ENCODE results near the gene MACROD1.
A peak's percentile ranks its signal among the peaks of the same experiment; 100 is the strongest.

The MACROD1 gene

DNA sequence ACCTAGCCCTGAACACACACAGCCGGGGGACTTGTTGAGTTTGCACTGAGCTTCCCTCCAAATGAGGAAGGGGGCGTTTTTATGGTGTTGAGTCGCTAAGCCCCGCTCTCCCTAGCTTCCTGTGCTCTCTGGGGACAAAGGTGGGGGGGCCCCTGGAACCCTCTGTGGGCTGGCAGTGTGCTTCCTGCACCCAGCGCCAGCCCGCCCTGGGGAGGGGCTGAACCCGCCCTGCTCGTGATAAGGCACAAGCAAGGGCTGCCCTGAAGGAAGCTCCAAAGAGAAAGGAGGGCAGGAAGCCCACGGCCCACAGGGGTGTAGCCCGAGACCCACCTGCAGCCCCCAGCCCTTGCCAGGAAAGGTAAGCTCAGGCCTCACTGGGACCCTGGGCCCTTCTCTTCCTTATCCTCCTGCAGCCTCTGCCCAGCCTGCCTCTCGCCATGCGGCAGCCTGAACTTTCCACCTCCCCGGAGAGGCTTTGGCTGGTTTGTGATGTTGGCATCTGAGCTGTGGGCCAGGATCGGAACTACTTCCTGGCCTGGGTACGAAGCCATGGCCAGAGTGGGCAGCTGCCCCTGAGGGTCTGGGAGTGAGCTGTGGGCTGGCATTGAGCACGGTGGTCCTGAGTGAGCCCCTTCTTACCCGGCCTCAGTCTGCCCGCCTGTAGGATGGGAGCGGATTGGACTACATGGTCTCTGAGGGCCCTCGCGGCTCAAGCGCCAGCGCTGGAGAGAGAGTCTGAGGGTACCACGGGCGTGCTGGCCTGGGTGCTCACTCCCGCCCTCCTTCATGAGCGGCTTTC lies 40.7 kb upstream of the MACROD1 start, which contains the start of gene FERMT3:
TSS of gene FERMT3 (plus strand) at position 265 of the 799 bp plus-strand sequence. CDS start 644 bp downstream, outside the sequence.
- Histone ChIP-seq H3K4me1 (ENCODE audit: control insufficient read depth in 5 of 5, insufficient read depth in 5 of 5, low read length in 5 of 5) (peaks cover 0 to 47% (median 32%) of the 10 kb centered on the region in 5 donors), H3K27ac (ENCODE audit: low read depth, low read length) (peak within 1 kb of the TSS; percentile 75), H3K27me3 (ENCODE audit: control insufficient read depth in 5 of 5, insufficient read depth in 4 of 5, low read length in 5 of 5) (no peaks in the 10 kb centered on the region), H3K9ac (ENCODE audit: low read length in 5 of 5) (peak within 1 kb of the TSS in 4 of 5 donors; percentile 72 to 85 (median 79)), H3K9me3 (ENCODE audit: control insufficient read depth in 5 of 5, low read length in 5 of 5) (no peaks in the 10 kb centered on the region), H3K36me3 (ENCODE audit: control insufficient read depth in 5 of 5, insufficient read depth in 5 of 5, low read length in 5 of 5) (peaks cover 2 to 47% (median 31%) of the 10 kb centered on the region in 5 donors), H3K4me3 (ENCODE audit: low read depth in 1 of 5, low read length in 5 of 5) (peak within 1 kb of the TSS; percentile 59 to 67 (median 63))

DNA sequence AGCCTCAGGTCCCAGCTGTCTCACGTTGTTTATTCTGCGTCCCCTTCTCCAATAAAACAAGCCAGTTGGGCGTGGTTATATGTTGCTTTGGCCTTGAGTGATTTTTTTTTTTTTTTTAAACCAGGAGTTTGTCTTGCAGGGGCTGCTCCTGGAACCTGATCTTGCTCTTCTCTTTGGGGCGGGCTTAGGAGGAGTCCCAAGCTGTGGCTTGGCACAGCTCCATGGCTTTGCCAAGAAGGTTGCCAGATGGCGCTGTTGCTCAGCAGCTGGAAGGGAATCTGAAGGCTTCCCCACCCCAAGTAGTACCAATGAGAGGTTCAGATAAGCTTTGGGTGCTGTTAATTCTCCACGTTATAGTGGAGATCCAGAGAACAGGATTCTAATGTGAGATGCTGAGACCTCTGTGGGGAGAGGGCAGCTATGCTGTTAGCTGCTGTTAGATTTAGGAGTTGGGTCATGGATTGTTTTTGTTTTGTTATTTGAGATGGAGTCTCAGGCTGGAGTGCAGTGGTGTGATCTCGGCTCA lies 38.6 kb upstream of the MACROD1 start:
- Histone ChIP-seq H3K4me3 (ENCODE audit: low read depth in 1 of 5, low read length in 5 of 5) (no peak overlapping the region), H3K9me3 (ENCODE audit: control insufficient read depth in 5 of 5, low read length in 5 of 5) (no peaks in the 10 kb centered on the region), H3K4me1 (ENCODE audit: control insufficient read depth in 5 of 5, insufficient read depth in 5 of 5, low read length in 5 of 5) (peaks cover 0 to 47% (median 32%) of the 10 kb centered on the region in 5 donors), H3K27ac (ENCODE audit: low read depth, low read length) (no peak overlapping the region), H3K27me3 (ENCODE audit: control insufficient read depth in 5 of 5, insufficient read depth in 4 of 5, low read length in 5 of 5) (no peaks in the 10 kb centered on the region), H3K9ac (ENCODE audit: low read length in 5 of 5) (no peak overlapping the region), H3K36me3 (ENCODE audit: control insufficient read depth in 5 of 5, insufficient read depth in 5 of 5, low read length in 5 of 5) (peaks cover 3 to 55% (median 45%) of the 10 kb centered on the region in 5 donors)

DNA sequence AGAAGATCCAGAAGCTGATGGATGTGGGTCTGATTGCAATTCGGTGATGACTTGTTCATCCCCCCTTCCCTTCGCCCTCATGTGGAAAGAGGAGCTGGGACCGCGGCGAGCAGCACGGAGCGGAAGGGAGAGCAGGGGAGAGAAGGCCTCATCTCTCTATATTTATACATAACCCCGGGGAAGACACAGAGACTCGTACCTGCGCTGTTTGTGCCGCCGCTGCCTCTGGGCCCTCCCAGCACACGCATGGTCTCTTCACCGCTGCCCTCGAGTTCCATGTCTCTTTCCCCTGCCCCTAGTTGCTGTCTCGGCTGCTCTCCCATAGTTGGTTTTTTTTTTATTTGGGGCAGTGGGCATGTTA lies 38.1 kb upstream of the MACROD1 start:
- H3K9me3 ChIP-seq (ENCODE audit: control insufficient read depth in 5 of 5, low read length in 5 of 5): no peaks in the 10 kb centered on the region

DNA sequence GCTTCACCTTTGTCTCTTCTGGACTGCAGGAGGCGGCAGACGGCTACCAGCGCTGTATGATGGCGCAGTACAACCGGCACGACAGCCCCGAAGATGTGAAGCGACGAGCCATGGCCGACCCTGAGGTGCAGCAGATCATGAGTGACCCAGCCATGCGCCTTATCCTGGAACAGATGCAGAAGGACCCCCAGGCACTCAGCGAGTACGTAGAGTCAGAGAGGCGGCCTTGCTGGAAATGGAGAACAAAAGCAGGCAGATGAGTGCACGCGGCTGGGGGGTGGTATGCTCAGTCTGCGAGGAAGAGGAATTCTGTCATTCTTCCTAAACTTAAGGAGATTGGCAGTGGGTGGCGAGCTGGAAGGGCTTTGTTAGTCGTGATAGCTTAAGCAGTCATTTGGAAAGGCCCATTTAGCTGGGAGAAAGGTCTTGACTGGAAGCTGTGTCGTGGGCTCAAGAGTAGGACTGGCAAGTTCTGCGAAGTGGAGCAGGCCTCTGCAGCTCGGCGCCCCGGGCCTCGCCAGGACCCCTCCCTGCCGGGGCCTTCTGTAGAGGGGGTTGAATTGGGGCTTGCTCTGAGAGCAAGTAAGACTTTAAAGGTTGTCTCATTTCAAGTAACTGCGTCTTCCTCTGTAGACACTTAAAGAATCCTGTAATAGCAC lies 37.6 kb upstream of the MACROD1 start:
- Histone ChIP-seq H3K36me3 (ENCODE audit: control insufficient read depth in 5 of 5, insufficient read depth in 5 of 5, low read length in 5 of 5) (peaks cover 3 to 60% (median 48%) of the 10 kb centered on the region in 5 donors), H3K9ac (ENCODE audit: low read length in 5 of 5) (no peak overlapping the region)

More for the DNA sequence above, 38.1 kb upstream of the MACROD1 start:
- Histone ChIP-seq H3K4me3 (ENCODE audit: low read depth in 1 of 5, low read length in 5 of 5) (no peak overlapping the region), H3K36me3 (ENCODE audit: control insufficient read depth in 5 of 5, insufficient read depth in 5 of 5, low read length in 5 of 5) (peaks cover 3 to 56% (median 46%) of the 10 kb centered on the region in 5 donors), H3K27me3 (ENCODE audit: control insufficient read depth in 5 of 5, insufficient read depth in 4 of 5, low read length in 5 of 5) (no peaks in the 10 kb centered on the region), H3K9ac (ENCODE audit: low read length in 5 of 5) (no peak overlapping the region), H3K4me1 (ENCODE audit: control insufficient read depth in 5 of 5, insufficient read depth in 5 of 5, low read length in 5 of 5) (peaks cover 0 to 44% (median 32%) of the 10 kb centered on the region in 5 donors), H3K27ac (ENCODE audit: low read depth, low read length) (no peak overlapping the region)

DNA sequence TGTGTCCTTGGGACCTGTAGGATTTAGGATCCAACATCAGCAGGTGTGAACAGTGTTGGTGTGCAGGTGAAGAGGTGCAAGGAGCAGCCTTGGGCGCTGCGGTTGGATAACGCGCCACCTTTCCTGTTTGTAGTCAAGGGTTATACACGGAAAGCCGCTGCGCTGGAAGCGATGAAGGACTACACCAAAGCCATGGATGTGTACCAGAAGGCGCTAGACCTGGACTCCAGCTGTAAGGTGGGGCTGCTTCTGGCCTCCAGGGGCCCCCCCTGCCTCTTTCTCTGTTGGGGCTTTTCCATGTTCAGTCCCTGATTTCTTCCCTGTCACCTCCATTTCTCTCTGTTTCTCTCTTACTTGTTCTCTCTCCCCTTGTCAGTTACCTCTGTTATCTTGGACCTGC lies 37.1 kb upstream of the MACROD1 start:
- no peak overlapping the region for H3K9ac ChIP-seq (ENCODE audit: low read length in 5 of 5)
- H3K4me3 ChIP-seq (ENCODE audit: low read depth in 1 of 5, low read length in 5 of 5): no peak overlapping the region
- no peaks in the 10 kb centered on the region for H3K9me3 ChIP-seq (ENCODE audit: control insufficient read depth in 5 of 5, low read length in 5 of 5)
- H3K36me3 ChIP-seq (ENCODE audit: control insufficient read depth in 5 of 5, insufficient read depth in 5 of 5, low read length in 5 of 5): peaks cover 4 to 65% (median 53%) of the 10 kb centered on the region in 5 donors
- H3K27ac ChIP-seq (ENCODE audit: low read depth, low read length): no peak overlapping the region
- H3K4me1 ChIP-seq (ENCODE audit: control insufficient read depth in 5 of 5, insufficient read depth in 5 of 5, low read length in 5 of 5): peaks cover 0 to 33% (median 26%) of the 10 kb centered on the region in 5 donors
- H3K27me3 ChIP-seq (ENCODE audit: control insufficient read depth in 5 of 5, insufficient read depth in 4 of 5, low read length in 5 of 5): no peaks in the 10 kb centered on the region

More for the DNA sequence above, 37.6 kb upstream of the MACROD1 start:
- H3K4me1 ChIP-seq (ENCODE audit: control insufficient read depth in 5 of 5, insufficient read depth in 5 of 5, low read length in 5 of 5): peaks cover 0 to 39% (median 31%) of the 10 kb centered on the region in 5 donors
- H3K4me3 ChIP-seq (ENCODE audit: low read depth in 1 of 5, low read length in 5 of 5): no peak overlapping the region
- no peaks in the 10 kb centered on the region for H3K27me3 ChIP-seq (ENCODE audit: control insufficient read depth in 5 of 5, insufficient read depth in 4 of 5, low read length in 5 of 5)
- no peaks in the 10 kb centered on the region for H3K9me3 ChIP-seq (ENCODE audit: control insufficient read depth in 5 of 5, low read length in 5 of 5)
- no peak overlapping the region for H3K27ac ChIP-seq (ENCODE audit: low read depth, low read length)

DNA sequence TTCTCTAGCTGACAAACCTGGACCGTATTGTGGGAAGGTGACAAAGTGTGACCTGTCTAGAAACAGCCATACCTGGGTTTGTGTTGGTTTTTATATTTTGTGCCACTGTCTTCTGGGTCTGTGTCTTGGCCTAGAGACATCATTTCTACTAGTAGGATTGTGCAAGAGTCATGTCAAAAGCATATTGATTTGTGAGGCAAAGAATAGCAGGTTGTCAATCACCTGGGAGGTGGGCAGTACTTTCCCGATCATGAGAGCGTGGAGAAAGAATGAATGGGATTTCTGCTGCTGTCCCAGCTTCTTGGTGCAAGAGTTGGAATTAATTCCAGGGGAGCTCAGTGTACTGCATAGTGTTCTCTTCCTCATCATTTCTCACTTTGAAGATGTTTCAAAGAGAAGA lies 35.6 kb upstream of the MACROD1 start:
- Histone ChIP-seq H3K27ac (ENCODE audit: low read depth, low read length) (no peak overlapping the region), H3K27me3 (ENCODE audit: control insufficient read depth in 5 of 5, insufficient read depth in 4 of 5, low read length in 5 of 5) (no peaks in the 10 kb centered on the region), H3K36me3 (ENCODE audit: control insufficient read depth in 5 of 5, insufficient read depth in 5 of 5, low read length in 5 of 5) (peaks cover 10 to 80% (median 67%) of the 10 kb centered on the region in 5 donors), H3K9me3 (ENCODE audit: control insufficient read depth in 5 of 5, low read length in 5 of 5) (no peaks in the 10 kb centered on the region), H3K9ac (ENCODE audit: low read length in 5 of 5) (no peak overlapping the region), H3K4me3 (ENCODE audit: low read depth in 1 of 5, low read length in 5 of 5) (no peak overlapping the region), H3K4me1 (ENCODE audit: control insufficient read depth in 5 of 5, insufficient read depth in 5 of 5, low read length in 5 of 5) (peaks cover 0 to 19% (median 16%) of the 10 kb centered on the region in 5 donors)

DNA sequence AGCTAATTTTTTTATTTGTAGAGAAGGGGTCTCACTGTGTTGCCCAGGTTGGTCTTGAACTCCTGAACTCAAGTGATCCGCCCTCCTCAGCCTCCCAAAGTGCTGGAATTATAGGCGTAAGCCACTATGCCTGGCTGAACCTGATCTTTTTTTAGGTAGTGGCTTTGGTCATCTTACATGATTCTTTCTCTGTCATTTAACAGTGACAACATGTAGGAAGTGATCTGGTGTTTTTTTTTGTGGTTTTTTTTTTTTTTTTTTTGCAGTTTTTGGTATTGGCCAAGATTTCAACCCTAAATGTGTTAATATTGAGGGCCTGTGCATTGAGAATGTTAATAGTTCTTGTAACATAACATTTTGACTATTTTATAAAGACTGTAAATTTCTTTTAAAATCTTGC lies 32.6 kb upstream of the MACROD1 start:
- no peaks in the 10 kb centered on the region for H3K9me3 ChIP-seq (ENCODE audit: control insufficient read depth in 5 of 5, low read length in 5 of 5)
- no peaks in the 10 kb centered on the region for H3K27me3 ChIP-seq (ENCODE audit: control insufficient read depth in 5 of 5, insufficient read depth in 4 of 5, low read length in 5 of 5)
- no peak overlapping the region for H3K4me3 ChIP-seq (ENCODE audit: low read depth in 1 of 5, low read length in 5 of 5)
- H3K36me3 ChIP-seq (ENCODE audit: control insufficient read depth in 5 of 5, insufficient read depth in 5 of 5, low read length in 5 of 5): peaks cover 21 to 94% (median 87%) of the 10 kb centered on the region in 5 donors
- no peak overlapping the region for H3K27ac ChIP-seq (ENCODE audit: low read depth, low read length)
- H3K9ac ChIP-seq (ENCODE audit: low read length in 5 of 5): no peak overlapping the region
- H3K4me1 ChIP-seq (ENCODE audit: control insufficient read depth in 5 of 5, insufficient read depth in 5 of 5, low read length in 5 of 5): no peaks in the 10 kb centered on the region

DNA sequence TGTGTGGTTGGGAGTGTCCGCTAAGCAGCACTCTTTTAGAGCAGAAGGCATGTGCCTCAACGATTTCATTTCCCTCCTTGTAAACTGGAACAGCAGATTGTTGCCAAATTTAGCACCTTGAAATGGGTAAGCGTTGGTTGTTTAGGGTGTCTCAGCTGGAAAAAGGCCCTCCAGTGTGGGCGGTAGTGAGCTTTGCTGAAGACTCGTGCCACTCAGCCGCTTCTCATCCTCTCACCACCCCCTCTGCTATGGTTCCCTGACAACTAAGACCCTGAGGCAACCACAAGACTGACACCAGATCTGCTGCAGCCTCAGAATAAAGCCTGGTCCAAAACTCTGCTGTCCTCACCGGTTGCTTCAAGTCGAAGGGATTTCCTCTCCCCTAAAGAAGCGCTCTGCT lies 30.7 kb upstream of the MACROD1 start:
- Histone ChIP-seq H3K27ac (ENCODE audit: low read depth, low read length) (no peak overlapping the region), H3K27me3 (ENCODE audit: control insufficient read depth in 5 of 5, insufficient read depth in 4 of 5, low read length in 5 of 5) (no peaks in the 10 kb centered on the region), H3K4me1 (ENCODE audit: control insufficient read depth in 5 of 5, insufficient read depth in 5 of 5, low read length in 5 of 5) (no peaks in the 10 kb centered on the region), H3K9me3 (ENCODE audit: control insufficient read depth in 5 of 5, low read length in 5 of 5) (no peaks in the 10 kb centered on the region), H3K9ac (ENCODE audit: low read length in 5 of 5) (no peak overlapping the region), H3K4me3 (ENCODE audit: low read depth in 1 of 5, low read length in 5 of 5) (no peak overlapping the region), H3K36me3 (ENCODE audit: control insufficient read depth in 5 of 5, insufficient read depth in 5 of 5, low read length in 5 of 5) (peaks cover 18 to 90% (median 82%) of the 10 kb centered on the region in 5 donors)

DNA sequence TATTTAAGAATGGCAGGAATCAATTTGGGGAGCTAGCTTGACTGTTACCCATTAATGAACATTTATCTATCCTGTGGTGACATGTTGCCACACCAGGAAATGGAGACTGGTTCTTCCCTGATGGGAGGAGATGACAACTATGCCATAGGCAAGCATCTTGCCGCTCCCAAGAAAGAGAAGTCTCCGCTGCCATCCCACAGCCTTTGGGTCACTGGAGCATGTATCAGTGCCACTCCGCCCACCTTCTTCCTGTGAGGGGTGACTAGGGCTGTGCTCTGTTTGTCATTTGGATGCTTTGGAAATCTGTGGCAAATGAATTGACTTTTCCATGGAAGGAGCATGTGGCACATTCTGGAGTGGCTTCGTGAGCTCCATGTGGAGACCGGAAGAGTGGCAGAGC lies 26.5 kb upstream of the MACROD1 start:
- no peaks in the 10 kb centered on the region for H3K27me3 ChIP-seq (ENCODE audit: control insufficient read depth in 5 of 5, insufficient read depth in 4 of 5, low read length in 5 of 5)
- H3K36me3 ChIP-seq (ENCODE audit: control insufficient read depth in 5 of 5, insufficient read depth in 5 of 5, low read length in 5 of 5): peaks cover 16 to 56% (median 51%) of the 10 kb centered on the region in 5 donors
- no peak overlapping the region for H3K4me3 ChIP-seq (ENCODE audit: low read depth in 1 of 5, low read length in 5 of 5)
- H3K4me1 ChIP-seq (ENCODE audit: control insufficient read depth in 5 of 5, insufficient read depth in 5 of 5, low read length in 5 of 5): peaks cover 0 to 7% (median 7%) of the 10 kb centered on the region in 5 donors
- no peak overlapping the region for H3K9ac ChIP-seq (ENCODE audit: low read length in 5 of 5)
- H3K27ac ChIP-seq (ENCODE audit: low read depth, low read length): no peak overlapping the region
- no peaks in the 10 kb centered on the region for H3K9me3 ChIP-seq (ENCODE audit: control insufficient read depth in 5 of 5, low read length in 5 of 5)

All from subcutaneous abdominal adipose tissue (tissue), 5 donors.